HG03442 (cell line): Measurements from ENCODE around the gene TMEM208.

ENCODE experiments used
- ATAC-seq: cut with Tn5 transposase; IDR thresholded peaks from one replicate; pipeline ENCODE4 v1.9.1; 2021; ENCODE audit warnings: mild to moderate bottlenecking, moderate library complexity; ENCODE audit not compliant: unreplicated experiment

TMEM208 gene

DNA sequence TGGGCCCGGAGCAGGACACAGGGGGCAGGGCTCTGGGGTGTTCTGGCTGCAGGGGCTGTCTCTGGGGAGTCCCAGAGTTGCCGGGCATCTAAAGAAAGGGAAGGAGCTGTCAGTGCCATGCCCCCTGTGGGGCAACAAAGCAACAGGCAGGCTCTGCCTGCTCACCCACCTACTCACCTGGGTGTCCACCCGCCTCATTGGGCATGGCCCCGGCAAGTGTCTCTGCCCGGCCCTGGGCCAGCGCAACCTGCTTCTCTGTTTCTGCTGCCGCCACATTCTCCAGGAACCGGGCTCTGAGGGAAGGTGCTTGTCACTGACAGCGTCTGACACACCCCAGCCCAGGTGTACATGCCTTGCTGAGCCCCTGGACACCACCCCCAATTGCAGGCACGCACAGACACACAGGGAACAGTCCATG is 7.3 kb downstream of the TMEM208 start:
- ATAC-seq: no peak

GRCh38 chr16:67235816-67236562 is 9.1 kb downstream of the TMEM208 start:
- ATAC-seq: no peak

DNA sequence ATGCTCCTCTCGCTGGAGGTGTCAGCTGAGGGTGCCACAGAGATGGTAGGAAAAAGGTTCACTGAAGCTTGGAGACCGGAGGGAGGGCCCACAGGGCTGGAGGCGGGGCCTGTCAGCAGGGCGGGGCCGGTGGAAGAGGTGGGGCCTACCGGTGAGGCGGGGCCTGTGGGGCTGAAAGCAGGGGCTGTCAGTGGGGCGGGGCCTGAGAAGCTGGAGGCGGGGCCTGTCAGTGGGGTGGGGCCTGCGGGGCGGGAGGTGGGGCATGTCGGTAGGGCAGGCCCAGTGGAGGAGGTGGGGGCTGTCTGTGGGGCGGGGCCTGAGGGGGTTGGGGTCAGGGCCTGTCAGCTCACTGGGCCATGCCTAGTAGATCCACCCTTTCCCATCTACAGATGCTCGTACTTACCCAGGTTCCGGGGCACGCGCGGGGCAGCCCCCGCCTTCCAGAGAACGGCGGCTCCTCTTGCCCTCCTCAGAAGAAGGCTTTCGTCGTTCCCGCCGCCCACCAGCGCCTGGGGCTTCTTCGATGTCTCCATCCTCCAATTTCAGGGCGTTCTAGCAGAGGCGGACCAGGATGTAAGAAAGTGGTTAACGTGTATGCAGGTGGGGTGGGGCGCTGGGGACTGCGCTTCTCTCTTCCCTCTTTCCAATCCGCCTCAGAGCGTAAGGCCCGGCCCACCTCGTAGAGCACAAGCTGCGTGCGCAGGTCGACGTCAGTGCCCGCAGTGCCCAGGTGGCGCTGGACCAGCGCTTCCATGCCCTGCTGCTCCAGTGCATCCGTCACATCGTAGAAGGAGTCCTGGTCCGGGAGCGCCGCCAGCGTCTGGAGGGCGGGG is 9.8 kb downstream of the TMEM208 start:
- ATAC-seq: no peak

GRCh38 chr16:67237396-67238277 is 10.7 kb downstream of the TMEM208 start:
- no peak for ATAC-seq

DNA sequence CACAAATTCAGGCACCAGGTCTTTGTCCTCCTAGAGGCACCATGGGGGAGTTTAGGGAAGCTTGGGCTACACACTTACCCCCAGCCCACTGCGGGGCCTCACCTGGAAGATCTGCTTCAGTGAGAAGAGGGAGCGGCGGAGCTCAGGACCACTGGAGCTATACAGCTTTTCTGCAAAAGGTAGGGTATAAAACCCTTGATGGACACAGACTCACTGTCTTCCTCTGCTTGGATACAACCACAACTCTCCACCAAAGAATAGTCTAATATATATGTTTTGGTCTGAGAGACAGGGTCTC is 11.3 kb downstream of the TMEM208 start:
- no peak for ATAC-seq

GRCh38 chr16:67238806-67239470 is 12.0 kb downstream of the TMEM208 start:
- no peak for ATAC-seq

DNA sequence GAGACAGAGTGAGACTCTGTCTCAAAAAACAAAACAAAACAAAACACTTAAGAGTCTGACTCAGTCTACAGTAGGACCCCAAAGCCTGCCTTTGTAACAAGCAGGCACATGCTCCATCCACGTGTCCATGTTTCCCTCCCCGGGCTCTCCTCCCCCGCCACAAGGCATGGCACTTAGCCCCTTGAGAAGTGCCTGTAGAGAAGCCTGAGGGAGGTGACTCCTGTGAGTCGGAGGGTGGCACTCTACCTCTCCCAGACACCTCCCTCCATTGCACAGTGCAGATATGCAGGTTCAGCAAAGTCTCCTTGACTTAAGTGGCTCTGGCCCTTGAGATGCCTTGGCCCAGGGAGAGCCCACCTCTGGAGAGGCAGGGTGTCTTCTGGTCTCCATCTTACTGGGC is 13.6 kb downstream of the TMEM208 start:
- no peak for ATAC-seq

- ATAC-seq: no peak
Measured at GRCh38 chr16:67241008-67241900, 14.3 kb downstream of the TMEM208 start.

GRCh38 chr16:67242138-67242730 is 15.3 kb downstream of the TMEM208 start:
- no peak for ATAC-seq

- no peak for ATAC-seq
Measured at GRCh38 chr16:67243481-67243880, 16.6 kb downstream of the TMEM208 start.

- ATAC-seq: peak; percentile 49
Measured at GRCh38 chr16:67244387-67245185, 17.7 kb downstream of the TMEM208 start.

- no peak for ATAC-seq
Measured at GRCh38 chr16:67245186-67245585, 18.3 kb downstream of the TMEM208 start.

DNA sequence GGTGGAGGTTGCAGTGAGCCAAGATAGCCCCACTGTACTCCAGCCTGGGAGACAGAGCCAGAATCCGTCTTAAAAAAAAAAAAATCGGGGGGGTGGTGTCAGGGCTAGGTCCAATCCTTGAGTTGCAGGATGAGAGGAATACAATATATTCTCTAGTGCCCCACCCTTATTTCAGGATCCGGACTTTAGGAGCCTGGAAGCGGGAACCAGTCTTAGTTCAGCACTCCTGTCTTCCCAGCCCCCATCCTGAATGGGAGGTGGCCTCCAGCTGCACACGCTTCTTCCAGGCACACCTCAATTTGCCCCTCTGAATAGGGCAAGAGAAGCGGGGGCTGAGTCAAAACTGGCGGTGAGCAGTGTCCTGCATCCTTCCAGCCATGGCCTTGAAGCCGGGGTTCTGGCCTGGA is 18.7 kb downstream of the TMEM208 start:
- ATAC-seq: no peak

- peak; percentile 18 for ATAC-seq
Measured at GRCh38 chr16:67246081-67246755, 19.3 kb downstream of the TMEM208 start.

DNA sequence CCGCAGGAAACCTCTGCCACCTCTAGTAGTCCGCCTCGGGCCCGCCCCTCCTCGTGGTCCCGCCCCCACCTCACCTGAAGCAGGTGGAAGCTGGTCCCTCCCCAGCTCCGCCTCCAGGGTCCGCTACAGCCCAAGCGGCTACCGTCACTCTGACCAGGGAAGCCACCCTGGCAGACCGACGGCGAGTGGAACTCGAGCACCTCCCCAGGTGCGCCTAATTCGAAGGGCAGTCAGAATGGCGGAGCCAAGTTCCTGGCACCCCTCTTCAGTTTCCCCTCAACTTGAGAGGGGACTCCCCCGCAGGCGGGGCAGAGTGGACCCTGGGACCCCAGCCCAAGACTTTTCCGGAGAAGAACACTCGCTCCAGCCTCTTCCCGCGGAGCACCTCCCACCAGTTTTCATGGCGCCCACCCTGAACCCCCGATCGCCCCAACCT is 19.8 kb downstream of the TMEM208 start:
- peak; percentile 2 for ATAC-seq

DNA sequence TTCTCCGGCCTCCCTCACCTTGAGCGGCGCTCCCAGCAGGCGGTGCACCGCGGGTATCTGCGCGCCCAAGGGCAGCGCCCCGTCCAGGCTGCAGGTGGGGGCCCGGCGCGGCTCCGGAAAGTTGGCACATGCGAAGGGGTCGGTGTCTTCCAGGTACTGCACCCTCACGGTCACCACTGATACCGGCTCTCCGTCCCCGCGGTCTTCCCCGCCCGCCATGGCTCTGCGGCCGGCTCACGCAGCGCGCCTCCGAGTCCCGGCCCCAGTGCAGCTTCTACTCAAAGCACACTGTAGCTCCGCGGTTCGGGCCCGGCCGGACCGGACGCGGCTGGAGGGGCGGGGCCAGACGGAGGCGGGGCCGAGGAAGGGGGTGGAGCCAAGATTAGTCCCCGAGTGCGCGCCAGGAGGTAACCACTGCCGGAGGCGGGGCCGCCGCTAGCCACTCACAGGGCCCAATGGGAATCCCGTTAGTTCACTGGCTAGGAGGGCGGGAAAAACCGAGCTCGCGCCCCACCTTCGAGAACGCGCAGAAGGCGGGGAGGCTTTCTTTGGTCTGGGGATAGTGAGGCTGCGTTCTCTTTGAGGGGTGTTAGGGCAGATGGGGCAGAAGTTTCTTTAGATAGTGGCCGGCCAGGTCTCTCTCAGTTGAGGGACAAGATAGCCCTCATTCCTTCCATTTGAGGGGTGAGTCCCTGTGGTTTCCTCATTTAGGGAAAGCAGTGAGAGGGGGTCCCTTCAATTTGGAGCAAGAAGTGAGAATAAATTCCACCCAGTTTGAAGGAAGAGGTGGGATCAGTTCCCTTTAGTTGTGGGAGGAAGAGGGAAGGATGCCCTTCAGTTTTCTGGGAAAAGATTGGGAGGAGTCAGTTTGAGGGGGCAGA is 20.5 kb downstream of the TMEM208 start, which contains the start of gene FHOD1:
TSS of gene FHOD1 (minus strand) at position 290 of the 881 bp plus-strand sequence. CDS start at position 219, 71 bp downstream.
- ATAC-seq: peak; percentile 37

DNA sequence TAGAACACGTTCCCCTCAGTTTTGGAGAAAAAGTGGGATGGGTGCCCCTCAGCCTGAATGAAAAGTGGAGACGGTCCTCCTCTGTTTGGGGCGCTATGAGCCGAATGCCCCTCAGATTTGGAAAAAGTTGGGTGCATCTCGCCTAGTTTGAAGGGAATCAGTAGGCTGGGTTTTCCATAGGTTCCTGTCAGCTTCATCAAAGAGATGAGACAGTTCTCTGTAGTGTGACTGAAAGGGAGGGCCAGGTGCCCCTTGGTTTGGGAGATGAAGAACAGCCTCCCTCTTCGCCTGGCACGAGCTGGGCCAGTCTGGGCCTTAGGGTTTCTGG is 21.1 kb downstream of the TMEM208 start:
- no peak for ATAC-seq
